ENCODE results near the gene PYDC2.
A peak's percentile ranks its signal among the peaks of the same experiment; 100 is the strongest.
"Not testable (repeated sequence)": the region's sequence is repeated elsewhere in the genome, so short reads cannot be mapped to it uniquely, and the experiment has no call there.

The PYDC2 gene

DNA sequence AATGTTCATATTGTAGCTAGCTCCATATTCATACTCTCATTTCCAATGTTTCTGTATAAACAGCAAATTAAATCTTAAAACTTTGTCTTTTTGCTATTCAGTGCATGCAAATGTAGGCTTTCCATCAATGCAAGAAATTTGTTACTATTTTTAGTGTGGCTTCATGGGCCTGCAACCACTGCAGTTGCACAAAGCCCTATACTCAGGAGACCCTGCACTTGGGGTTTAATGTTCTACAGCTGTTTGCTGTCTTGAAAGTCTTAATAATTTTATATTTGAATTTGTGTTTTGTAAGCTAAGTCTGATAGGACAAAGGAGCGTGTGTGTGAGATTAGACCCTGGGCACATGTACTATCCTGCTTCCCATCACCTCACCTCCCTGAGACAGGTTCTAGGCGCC lies 9.6 kb downstream of the PYDC2 start:
- DNase-seq = no peak

DNA sequence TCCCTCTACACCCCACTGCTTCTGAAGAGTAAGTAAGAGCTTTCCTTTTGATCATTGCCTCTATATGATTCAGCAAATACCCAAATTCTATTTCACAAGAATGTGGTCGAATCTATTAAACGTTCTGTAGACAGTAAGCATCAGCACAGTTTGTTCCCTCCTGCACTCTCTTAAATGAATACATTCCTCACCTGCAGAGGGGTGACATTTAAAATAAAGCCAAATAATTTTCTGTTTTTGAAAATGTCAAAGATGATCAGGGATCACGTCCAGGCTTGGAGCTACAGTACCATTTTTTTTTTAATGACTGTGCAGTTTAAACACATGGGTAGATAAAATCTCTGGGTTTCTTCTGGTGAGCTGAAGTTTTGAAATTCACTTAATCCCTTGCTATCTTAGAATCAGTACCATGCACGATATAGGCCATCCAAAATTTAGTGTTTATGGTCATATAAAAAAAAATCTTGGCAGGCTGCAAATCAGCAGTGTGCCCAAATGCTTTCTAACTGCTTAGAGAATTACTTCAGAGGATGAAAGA lies 12.8 kb downstream of the PYDC2 start:
- no peak for DNase-seq

DNA sequence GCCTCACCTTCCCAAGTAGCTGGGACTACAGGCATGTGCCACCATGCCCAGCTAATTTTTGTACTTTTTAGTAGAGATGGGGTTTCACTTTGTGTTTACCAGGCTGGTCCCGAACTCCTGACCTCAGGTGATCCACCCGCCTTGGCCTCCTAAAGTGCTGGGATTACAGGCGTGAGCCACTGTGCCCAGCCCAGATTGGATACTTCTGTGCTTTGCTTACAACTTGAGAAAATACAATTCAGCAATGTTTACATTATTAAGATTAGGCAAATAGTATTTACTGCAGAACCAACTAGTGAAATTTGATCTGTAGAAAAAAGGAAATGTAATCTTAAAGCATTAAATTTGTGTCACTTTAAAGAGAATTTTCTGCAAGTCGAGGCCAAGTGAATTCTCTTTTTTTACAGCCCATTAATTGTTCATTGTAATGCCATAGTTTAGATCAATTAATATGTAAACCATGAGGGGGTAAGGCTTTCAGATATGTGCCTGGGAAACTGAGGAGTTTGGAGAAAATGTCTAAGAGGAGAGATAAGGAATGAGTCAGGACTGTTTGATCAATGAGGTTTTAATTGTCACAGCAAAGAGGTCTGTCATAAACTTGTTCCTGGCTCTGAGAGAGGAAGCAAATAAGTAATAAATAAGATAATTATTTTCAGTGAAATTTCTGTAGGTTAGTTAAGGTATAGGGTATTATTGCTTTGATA lies 15.3 kb downstream of the PYDC2 start:
- no peak for DNase-seq

- DNase-seq = not testable (repeated sequence)
These were observed 23.0 kb downstream of the PYDC2 start for GRCh38 chr3:191483994-191484393.

DNA sequence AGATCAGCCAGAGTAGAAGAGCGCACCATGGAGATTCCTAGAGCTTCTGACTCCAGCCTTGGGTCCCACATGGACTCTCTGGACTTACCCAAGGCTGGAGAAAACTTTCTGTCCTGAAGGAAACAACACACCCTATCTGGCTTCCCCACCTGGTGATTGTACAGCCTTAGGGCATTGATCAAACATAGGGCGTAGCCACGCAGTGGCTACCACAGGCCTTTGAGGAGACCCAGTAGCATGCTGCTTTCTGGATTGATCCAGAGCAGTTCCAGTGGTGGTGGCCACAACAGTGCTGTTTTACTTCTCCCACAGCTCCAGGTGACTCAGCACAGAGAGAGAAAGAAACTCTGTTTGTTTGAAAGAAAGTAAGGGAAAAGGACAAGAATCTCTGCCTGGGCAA lies 23.5 kb downstream of the PYDC2 start:
- DNase-seq = no peak

DNA sequence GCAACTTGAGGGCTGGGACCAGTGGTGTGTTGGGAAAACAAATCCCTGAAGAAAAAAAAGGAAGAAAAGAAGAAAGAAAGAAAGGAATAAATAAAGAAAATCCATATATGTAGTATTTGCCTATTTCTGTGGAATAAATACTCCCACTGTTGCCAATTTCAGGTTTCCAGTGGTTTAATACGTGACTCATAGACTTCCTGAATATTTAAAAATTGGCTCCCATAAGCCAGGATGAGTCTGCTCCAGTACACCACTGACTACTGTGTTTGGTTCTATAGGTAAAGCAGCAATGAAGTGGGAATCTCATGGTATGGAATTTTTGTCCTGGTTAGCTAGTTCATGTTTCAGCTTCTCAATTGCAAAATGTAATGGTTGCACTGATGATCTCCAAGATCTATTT lies 31.6 kb downstream of the PYDC2 start:
- DNase-seq = no peak

GRCh38 chr3:191493336-191493735 lies 32.4 kb downstream of the PYDC2 start:
- DNase-seq = no peak

DNA sequence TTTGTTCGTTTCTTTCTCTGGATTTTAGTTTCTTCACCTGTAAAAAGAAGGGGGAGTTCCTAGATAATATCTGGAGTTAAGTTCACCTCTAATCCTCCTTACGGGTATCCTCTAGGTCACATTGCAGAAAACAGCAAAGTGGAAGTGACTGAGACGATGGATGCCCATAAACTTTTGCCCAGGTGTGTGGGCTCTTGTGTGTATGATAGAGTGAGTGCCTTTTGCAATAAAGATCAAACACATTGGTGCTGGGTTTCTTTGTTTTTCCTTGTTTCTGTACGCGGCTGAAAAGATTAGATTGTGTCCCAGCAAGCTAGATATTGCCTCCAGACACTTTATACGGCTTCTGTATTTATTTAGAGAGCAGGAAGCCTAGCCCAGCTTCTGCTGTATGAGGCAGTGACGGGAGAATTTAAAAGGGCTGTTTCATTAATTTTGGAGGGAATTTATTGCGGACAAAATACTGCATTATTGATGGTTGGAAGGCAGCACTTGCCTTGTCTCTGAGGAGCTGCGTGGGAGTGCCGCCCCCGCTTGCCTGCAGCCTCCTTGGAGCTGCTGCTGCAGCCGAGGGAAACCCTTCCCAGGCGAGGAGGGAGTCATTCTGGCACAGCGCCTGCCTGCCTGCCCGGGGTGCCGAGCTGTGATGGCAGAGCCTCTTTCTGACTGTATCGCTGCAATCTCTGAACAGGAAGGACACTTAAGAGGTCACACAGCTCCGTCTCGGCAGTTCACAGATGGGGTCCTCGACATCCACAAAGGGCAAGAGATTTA lies 38.5 kb downstream of the PYDC2 start:
- peak; percentile 45 for DNase-seq

DNA sequence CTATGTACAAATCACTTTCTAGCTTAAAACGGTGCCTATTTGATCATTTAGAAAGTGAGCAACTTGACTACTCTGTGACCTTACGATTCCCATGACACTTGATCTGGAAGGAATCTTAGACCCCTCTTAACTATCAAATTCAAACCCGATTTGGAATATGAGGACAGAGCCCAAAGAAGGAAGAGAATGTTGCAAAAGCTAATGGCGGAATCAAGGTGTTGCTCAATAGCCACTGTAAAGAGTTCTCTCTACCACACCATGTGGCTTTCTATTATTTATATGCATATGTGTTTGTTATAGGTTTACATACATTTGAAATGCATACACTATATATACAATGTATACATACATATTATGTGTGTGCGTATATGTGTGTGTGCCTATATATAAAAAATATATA lies 39.9 kb downstream of the PYDC2 start:
- no peak for DNase-seq

- DNase-seq = no peak
These were observed 41.6 kb downstream of the PYDC2 start for GRCh38 chr3:191502583-191502982.

DNA sequence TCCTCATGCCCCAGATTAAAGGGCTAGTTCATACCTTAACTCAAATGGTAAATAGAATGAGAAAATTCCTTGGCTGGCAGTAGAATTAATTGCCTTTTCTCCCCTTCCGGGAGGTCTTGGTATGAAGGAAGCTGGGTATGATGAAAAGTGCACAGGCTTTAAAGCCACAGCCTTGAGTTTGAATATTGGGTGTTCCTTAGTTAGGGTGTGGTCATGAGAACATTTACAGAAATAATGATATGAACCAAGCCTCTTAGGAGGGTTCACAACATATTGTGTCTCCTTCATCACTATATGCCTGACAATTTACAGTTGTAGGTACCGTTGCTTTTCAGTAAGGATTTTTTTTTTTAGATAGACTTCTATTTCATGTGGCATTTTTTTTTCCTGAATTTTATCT lies 48.1 kb downstream of the PYDC2 start:
- DNase-seq = no peak

Data from retina (tissue), 1 donor.